OCI-LY1 (cell line): ENCODE data around the gene UVSSA.

ENCODE experiments used
- H2AFZ ChIP-seq: fragments of 200-600 bp; sonication (generic), shearing (Covaris generic); 2 replicates; pipeline ENCODE4 v1.6.0; 2014; ENCODE audit warnings: antibody characterized with exemption, mild to moderate bottlenecking, low read length
- H3F3A ChIP-seq: fragments of 200-600 bp; sonication (generic), shearing (Covaris generic); 2 replicates; pipeline ENCODE4 v1.6.0; 2014; ENCODE audit warnings: mild to moderate bottlenecking, antibody characterized with exemption, low read length, moderate library complexity; ENCODE audit not compliant: insufficient read depth
- H3K27ac ChIP-seq: fragments of 200-600 bp; sonication (generic); 2 replicates; pipeline ENCODE4 v1.5.1; 2014; ENCODE audit warnings: low read length, mixed run types, mild to moderate bottlenecking, low read depth; ENCODE audit not compliant: poor library complexity, severe bottlenecking
- H3K27me3 ChIP-seq: fragments of 200-600 bp; sonication (generic); 2 replicates; pipeline ENCODE4 v1.6.0; 2014; ENCODE audit warnings: antibody characterized with exemption, mild to moderate bottlenecking, low read length, moderate library complexity; ENCODE audit not compliant: insufficient read depth
- H3K36me3 ChIP-seq: fragments of 200-600 bp; sonication (generic); 2 replicates; pipeline ENCODE4 v1.6.1; 2014; ENCODE audit warnings: mild to moderate bottlenecking, antibody characterized with exemption, low read length, moderate library complexity, mixed read lengths; ENCODE audit not compliant: insufficient read depth
- H3K4me1 ChIP-seq: fragments of 200-600 bp; sonication (generic); 2 replicates; pipeline ENCODE4 v1.5.1; 2014; ENCODE audit warnings: mild to moderate bottlenecking, low read length, moderate library complexity; ENCODE audit not compliant: insufficient read depth, severe bottlenecking
- H3K4me2 ChIP-seq: fragments of 200-600 bp; sonication (generic), shearing (Covaris generic); 2 replicates; pipeline ENCODE4 v1.6.1; 2014; ENCODE audit warnings: low read length
- H3K4me3 ChIP-seq: fragments of 200-600 bp; sonication (generic); 2 replicates; pipeline ENCODE4 v1.5.1; 2014; ENCODE audit warnings: low read length, low read depth, mild to moderate bottlenecking, mixed read lengths; ENCODE audit not compliant: poor library complexity, severe bottlenecking
- H3K79me2 ChIP-seq: fragments of 200-600 bp; shearing (Covaris generic); 2 replicates; pipeline ENCODE4 v1.6.1; 2016; ENCODE audit warnings: mixed run types, low read length, mixed read lengths; ENCODE audit not compliant: insufficient read depth
- H3K9ac ChIP-seq: fragments of 200-600 bp; sonication (generic), shearing (Covaris generic); 2 replicates; pipeline ENCODE4 v1.6.1; 2014; ENCODE audit warnings: mild to moderate bottlenecking, low read length, mixed read lengths
- H3K9me2 ChIP-seq: fragments of 200-600 bp; sonication (generic), shearing (Covaris generic); 2 replicates; pipeline ENCODE4 v1.6.1; 2014; ENCODE audit warnings: low read depth, mild to moderate bottlenecking, low read length, mixed read lengths
- H3K9me3 ChIP-seq: fragments of 200-600 bp; shearing (Covaris generic); 2 replicates; pipeline ENCODE4 v1.6.1; 2014; ENCODE audit warnings: low read length, mixed read lengths
- H4K20me1 ChIP-seq: fragments of 200-600 bp; sonication (generic), shearing (Covaris generic); 2 replicates; pipeline ENCODE4 v1.6.0; 2016; ENCODE audit warnings: mild to moderate bottlenecking, low read length; ENCODE audit not compliant: insufficient read depth
- CTCF ChIP-seq: fragments of 200-600 bp; sonication (generic), shearing (Covaris generic); IDR thresholded peaks from 2 replicates; pipeline ENCODE4 v1.5.1; 2017; ENCODE audit warnings: mild to moderate bottlenecking, antibody characterized with exemption, low read length, moderate library complexity, mixed read lengths
- EZH2 ChIP-seq: fragments of 200-600 bp; sonication (generic), shearing (Covaris generic); IDR thresholded peaks from 2 replicates; pipeline ENCODE4 v1.8.0; 2017; ENCODE audit warnings: borderline replicate concordance, mixed run types, mild to moderate bottlenecking, antibody characterized with exemption, low read length, moderate library complexity, mixed read lengths

The UVSSA gene

GRCh38 chr4:1325176-1325480, 21.9 kb upstream of the UVSSA start:
- Histone ChIP-seq H3K4me1 (no peaks in the 10 kb centered on the region), H2AFZ (no peak overlapping the region), H3K27ac (no peak overlapping the region), H3K9me3 (no peaks in the 10 kb centered on the region), H4K20me1 (no peaks in the 10 kb centered on the region), H3K27me3 (no peaks in the 10 kb centered on the region), H3K9me2 (no peaks in the 10 kb centered on the region), H3K36me3 (0 out of 2 replicates have a peak, but pooled peaks cover 3% of the 10 kb centered on the region), H3K4me3 (no peak overlapping the region), H3K79me2 (no peaks in the 10 kb centered on the region), H3K4me2 (no peak overlapping the region), H3K9ac (no peak overlapping the region), H3F3A (no peaks in the 10 kb centered on the region)
- no peak for TF ChIP-seq CTCF
- TF ChIP-seq EZH2 = no peak

- no peak for TF ChIP-seq EZH2
- Histone ChIP-seq H3K79me2 (no peaks in the 10 kb centered on the region), H3K4me1 (no peaks in the 10 kb centered on the region), H3K9ac (no peak overlapping the region), H3K4me2 (no peak overlapping the region), H4K20me1 (no peaks in the 10 kb centered on the region), H3K4me3 (no peak overlapping the region), H3K27me3 (no peaks in the 10 kb centered on the region), H3K36me3 (0 out of 2 replicates have a peak, but pooled peaks cover 3% of the 10 kb centered on the region), H3K9me2 (no peaks in the 10 kb centered on the region), H3F3A (no peaks in the 10 kb centered on the region), H3K27ac (no peak overlapping the region), H3K9me3 (no peaks in the 10 kb centered on the region), H2AFZ (no peak overlapping the region)
These were observed 21.1 kb upstream of the UVSSA start for GRCh38 chr4:1325681-1326635.

GRCh38 chr4:1326751-1327525, 20.1 kb upstream of the UVSSA start:
- H3K4me2 ChIP-seq = no peak overlapping the region
- H3K36me3 ChIP-seq = 0 out of 2 replicates have a peak, but pooled peaks cover 3% of the 10 kb centered on the region
- no peak overlapping the region for H3K4me3 ChIP-seq
- H3K27me3 ChIP-seq = no peaks in the 10 kb centered on the region
- H2AFZ ChIP-seq = no peak overlapping the region
- H3K9me2 ChIP-seq = no peaks in the 10 kb centered on the region
- H3F3A ChIP-seq = no peaks in the 10 kb centered on the region
- H3K27ac ChIP-seq = no peak overlapping the region
- H3K9me3 ChIP-seq = no peaks in the 10 kb centered on the region
- no peak overlapping the region for H3K9ac ChIP-seq
- H3K4me1 ChIP-seq = no peaks in the 10 kb centered on the region
- no peaks in the 10 kb centered on the region for H3K79me2 ChIP-seq
- no peak for TF ChIP-seq CTCF
- no peak for TF ChIP-seq EZH2
- no peaks in the 10 kb centered on the region for H4K20me1 ChIP-seq
